Astrocyte (in vitro differentiated cells and primary cell): Measurements from ENCODE around the gene CENPS. TPM values are rescaled to one million over a fixed set of nuclear protein-coding genes. Genes with fewer than 3 reads are reported as not detected.
A peak's percentile ranks its signal among the peaks of the same experiment; 100 is the strongest.

Source experiments
- DNase-seq: peaks from one replicate; pipeline ENCODE4 v3.0.0-alpha.2; 2010; ENCODE audit warnings: low read depth
- FAIRE-seq: peaks from 2 replicates; lab custom pipeline; 2011; peaks lifted over from hg19 to GRCh38; lab: Jason Lieb, UNC
- H2AFZ ChIP-seq: 2 replicates; pipeline ENCODE4 v1.6.0; 2012; ENCODE audit warnings: low read depth, low read length, inconsistent platforms
- H3K27ac ChIP-seq: 2 replicates; pipeline ENCODE4 v1.5.1; 2011; ENCODE audit warnings: low read depth, low read length, inconsistent platforms
- H3K27me3 ChIP-seq: 2 replicates; pipeline ENCODE4 v1.6.0; 2011; ENCODE audit warnings: low read length, inconsistent platforms; ENCODE audit not compliant: insufficient read depth
- H3K36me3 ChIP-seq: 2 replicates; pipeline ENCODE4 v1.5.1; 2011; ENCODE audit warnings: low read length, inconsistent platforms; ENCODE audit not compliant: insufficient read depth
- H3K4me1 ChIP-seq: 2 replicates; pipeline ENCODE4 v1.5.1; 2011; ENCODE audit warnings: low read length, inconsistent platforms; ENCODE audit not compliant: insufficient read depth
- H3K4me2 ChIP-seq: 2 replicates; pipeline ENCODE4 v1.6.0; 2012; ENCODE audit warnings: low read length, inconsistent platforms
- H3K4me3 ChIP-seq: 2 replicates; pipeline ENCODE4 v1.5.1; 2011; ENCODE audit warnings: low read depth, mild to moderate bottlenecking, low read length, inconsistent platforms; ENCODE audit not compliant: insufficient read depth
- H3K79me2 ChIP-seq: 2 replicates; pipeline ENCODE4 v1.6.0; 2012; ENCODE audit warnings: mild to moderate bottlenecking, low read length, inconsistent platforms; ENCODE audit not compliant: insufficient read depth
- H3K9ac ChIP-seq: 2 replicates; pipeline ENCODE4 v1.6.0; 2012; ENCODE audit warnings: mild to moderate bottlenecking, low read length, inconsistent platforms
- H3K9me3 ChIP-seq: 2 replicates; pipeline ENCODE4 v1.5.1; 2012; ENCODE audit warnings: low read depth, mild to moderate bottlenecking, low read length, inconsistent platforms; ENCODE audit not compliant: insufficient read depth
- H4K20me1 ChIP-seq: 2 replicates; pipeline ENCODE4 v1.6.0; 2012; ENCODE audit warnings: low read length, inconsistent platforms; ENCODE audit not compliant: insufficient read depth
- H3K27ac Mint-ChIP-seq: one replicate; pipeline ENCODE4 v1.8.0; 2021; ENCODE audit warnings: mild to moderate bottlenecking, mixed read lengths; ENCODE audit not compliant: unreplicated experiment
- H3K27me3 Mint-ChIP-seq: one replicate; pipeline ENCODE4 v1.8.0; 2021; ENCODE audit warnings: low read depth, mixed read lengths; ENCODE audit not compliant: unreplicated experiment
- H3K36me3 Mint-ChIP-seq: one replicate; pipeline ENCODE4 v1.8.0; 2021; ENCODE audit warnings: low read depth, mixed read lengths; ENCODE audit not compliant: unreplicated experiment
- H3K4me1 Mint-ChIP-seq: one replicate; pipeline ENCODE4 v1.8.0; 2021; ENCODE audit warnings: low read depth, mixed read lengths; ENCODE audit not compliant: unreplicated experiment
- H3K4me3 Mint-ChIP-seq: one replicate; pipeline ENCODE4 v1.8.0; 2021; ENCODE audit warnings: mild to moderate bottlenecking, moderate library complexity, mixed read lengths; ENCODE audit not compliant: unreplicated experiment
- H3K9me3 Mint-ChIP-seq: one replicate; pipeline ENCODE4 v1.8.0; 2021; ENCODE audit warnings: mild to moderate bottlenecking, mixed read lengths; ENCODE audit not compliant: unreplicated experiment
- EZH2 ChIP-seq: IDR thresholded peaks from 2 replicates; pipeline ENCODE4 v1.6.1; 2012; ENCODE audit warnings: mild to moderate bottlenecking, low read length, inconsistent platforms; ENCODE audit not compliant: insufficient read depth
- total RNA-seq: library from RNA; stranded (reverse); gene quantifications from 2 replicates; pipeline ENCODE4 v1.2.1, GENCODE V29; 2021
- TF ChIP-seq, protein P1 (sequence below): IDR thresholded peaks from 2 replicates; pipeline ENCODE4 v1.5.1; 2011; ENCODE audit warnings: low read depth, mild to moderate bottlenecking, inconsistent platforms, low read length, moderate library complexity; ENCODE audit not compliant: insufficient read depth

CENPS gene
- total RNA-seq, 1 donor from 2014 or later: 9.0 TPM

DNA sequence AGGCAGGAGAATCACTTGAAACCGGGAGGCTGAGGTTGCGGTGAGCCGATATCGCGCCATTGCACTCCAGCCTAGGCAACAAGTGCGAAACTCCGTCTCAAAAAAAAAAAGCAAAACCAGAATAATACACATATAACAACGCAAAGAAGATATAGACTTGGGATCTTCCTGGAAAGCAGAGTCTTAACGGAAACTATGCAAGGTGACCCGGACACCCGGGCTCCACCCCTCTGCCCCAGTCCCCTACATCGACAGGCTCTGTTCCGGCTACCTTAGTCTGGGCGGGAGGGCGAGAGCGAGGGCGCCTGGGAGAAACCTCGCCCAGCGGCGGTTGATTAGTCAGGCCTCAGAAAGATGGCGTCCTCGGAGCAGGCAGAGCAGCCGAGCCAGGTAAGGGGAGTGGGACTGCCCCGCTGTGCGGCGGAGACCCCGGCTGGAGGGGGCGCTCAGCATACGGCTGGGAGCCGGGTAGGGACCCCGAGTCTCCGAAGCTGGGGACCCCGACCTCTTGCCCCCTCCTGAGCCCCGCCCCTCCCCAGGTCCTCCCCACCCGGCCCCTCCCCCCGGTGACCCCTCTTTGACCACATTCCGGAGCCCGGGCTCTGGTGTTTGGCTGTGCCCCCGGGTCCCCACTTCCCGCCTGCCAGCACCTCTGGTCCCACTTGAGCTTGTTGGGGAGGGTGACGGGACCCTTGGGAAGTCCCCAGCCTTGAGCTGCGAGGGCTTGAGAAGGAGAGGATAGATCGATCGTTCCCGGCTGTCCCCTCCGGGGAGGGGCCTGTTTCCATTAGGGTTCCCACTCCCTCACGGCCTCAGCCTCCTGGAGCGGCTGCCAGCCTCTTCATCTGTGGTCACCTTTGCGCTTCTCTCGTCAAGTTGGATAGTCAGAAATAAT lies 44.6 kb downstream of the CENPS start, which contains the start of gene PEX14:
TSS of gene PEX14 (plus strand) at position 338 of the 895 bp plus-strand sequence. CDS start at position 355, 17 bp downstream.
- DNase-seq (peak; percentile 75), FAIRE-seq (no peak)
- Histone ChIP-seq H4K20me1 (peaks cover 14% of the 10 kb centered on the region), H3K27ac (peak within 1 kb of the TSS; percentile 70), H3K27me3 (no peaks in the 10 kb centered on the region), H3K4me2 (peak within 1 kb of the TSS; percentile 99), H3K9me3 (no peaks in the 10 kb centered on the region), H3K36me3 (no peaks in the 10 kb centered on the region), H3K4me1 (peaks cover 9% of the 10 kb centered on the region), H3K9ac (peak within 1 kb of the TSS; percentile 93), H2AFZ (peak within 1 kb of the TSS; percentile 90), H3K79me2 (peaks cover 58% of the 10 kb centered on the region), H3K4me3 (peak within 1 kb of the TSS; percentile 92)
- peak within 1 kb of the TSS; percentile 95 for H3K27ac Mint-ChIP-seq
- peak within 1 kb of the TSS; percentile 97 for H3K4me3 Mint-ChIP-seq
- no peaks in the 10 kb centered on the region for H3K9me3 Mint-ChIP-seq
- no peaks in the 10 kb centered on the region for H3K27me3 Mint-ChIP-seq
- no peaks in the 10 kb centered on the region for H3K36me3 Mint-ChIP-seq
- peaks cover 8% of the 10 kb centered on the region for H3K4me1 Mint-ChIP-seq
- TF ChIP-seq, protein P1, sequence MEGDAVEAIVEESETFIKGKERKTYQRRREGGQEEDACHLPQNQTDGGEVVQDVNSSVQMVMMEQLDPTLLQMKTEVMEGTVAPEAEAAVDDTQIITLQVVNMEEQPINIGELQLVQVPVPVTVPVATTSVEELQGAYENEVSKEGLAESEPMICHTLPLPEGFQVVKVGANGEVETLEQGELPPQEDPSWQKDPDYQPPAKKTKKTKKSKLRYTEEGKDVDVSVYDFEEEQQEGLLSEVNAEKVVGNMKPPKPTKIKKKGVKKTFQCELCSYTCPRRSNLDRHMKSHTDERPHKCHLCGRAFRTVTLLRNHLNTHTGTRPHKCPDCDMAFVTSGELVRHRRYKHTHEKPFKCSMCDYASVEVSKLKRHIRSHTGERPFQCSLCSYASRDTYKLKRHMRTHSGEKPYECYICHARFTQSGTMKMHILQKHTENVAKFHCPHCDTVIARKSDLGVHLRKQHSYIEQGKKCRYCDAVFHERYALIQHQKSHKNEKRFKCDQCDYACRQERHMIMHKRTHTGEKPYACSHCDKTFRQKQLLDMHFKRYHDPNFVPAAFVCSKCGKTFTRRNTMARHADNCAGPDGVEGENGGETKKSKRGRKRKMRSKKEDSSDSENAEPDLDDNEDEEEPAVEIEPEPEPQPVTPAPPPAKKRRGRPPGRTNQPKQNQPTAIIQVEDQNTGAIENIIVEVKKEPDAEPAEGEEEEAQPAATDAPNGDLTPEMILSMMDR: no peak
- no peak for TF ChIP-seq EZH2

DNA sequence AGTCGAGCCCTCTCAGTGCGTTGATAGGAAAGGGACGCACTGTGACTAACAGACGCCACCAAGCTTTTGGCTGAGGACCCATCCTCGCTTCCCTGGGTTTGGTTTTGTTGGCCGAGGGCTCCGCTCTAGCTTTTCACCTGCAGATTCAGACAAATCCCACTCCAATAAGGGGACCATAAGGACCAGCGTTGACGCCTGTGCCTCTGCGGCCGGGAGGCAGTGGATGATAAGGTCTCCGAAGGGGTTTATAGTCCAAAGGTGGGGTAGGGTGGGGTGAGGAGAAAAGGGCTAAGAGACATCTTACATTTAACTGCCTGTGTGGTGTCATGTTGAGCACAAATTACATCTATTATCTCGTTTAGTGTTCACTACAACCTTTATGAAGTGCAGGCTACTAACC lies 45.3 kb downstream of the CENPS start:
- peaks cover 8% of the 10 kb centered on the region for H3K4me1 Mint-ChIP-seq
- H3K9me3 Mint-ChIP-seq: no peaks in the 10 kb centered on the region
- no peaks in the 10 kb centered on the region for H3K27me3 ChIP-seq
- peak overlapping the region; percentile 92 for H3K4me3 ChIP-seq
- H2AFZ ChIP-seq: peak overlapping the region; percentile 90
- TF ChIP-seq, protein P1: no peak
- TF ChIP-seq EZH2: no peak
- no peak for DNase-seq
- peaks cover 16% of the 10 kb centered on the region for H4K20me1 ChIP-seq
- H3K36me3 Mint-ChIP-seq: no peaks in the 10 kb centered on the region
- H3K4me3 Mint-ChIP-seq: peak overlapping the region; percentile 97
- H3K27me3 Mint-ChIP-seq: no peaks in the 10 kb centered on the region
- H3K27ac Mint-ChIP-seq: peak overlapping the region; percentile 95
- peak overlapping the region; percentile 93 for H3K9ac ChIP-seq
- no peaks in the 10 kb centered on the region for H3K9me3 ChIP-seq
- FAIRE-seq: no peak
- H3K79me2 ChIP-seq: peaks cover 62% of the 10 kb centered on the region
- peaks cover 9% of the 10 kb centered on the region for H3K4me1 ChIP-seq
- H3K27ac ChIP-seq: peak overlapping the region; percentile 70
- no peaks in the 10 kb centered on the region for H3K36me3 ChIP-seq
- peak overlapping the region; percentile 99 for H3K4me2 ChIP-seq

DNA sequence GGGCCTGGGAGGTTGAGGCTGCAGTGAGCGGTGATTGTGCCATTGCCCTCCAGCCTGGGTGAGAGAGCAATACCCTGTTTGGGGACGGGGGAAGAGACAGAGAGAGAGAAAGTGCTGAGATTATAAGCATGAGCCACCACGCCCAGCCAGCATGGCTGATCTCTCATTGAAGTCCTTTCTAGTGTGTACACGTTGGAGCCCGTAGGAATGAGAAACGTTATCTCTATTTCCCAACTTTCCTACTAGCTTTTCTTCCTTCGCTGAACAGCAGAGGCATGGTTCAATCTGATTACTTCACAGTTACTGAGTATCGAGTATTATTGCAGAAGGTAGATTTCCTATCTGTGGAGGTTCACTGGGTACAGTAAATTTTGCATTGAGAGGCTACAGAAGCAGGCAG lies 49.1 kb downstream of the CENPS start:
- no peaks in the 10 kb centered on the region for H3K27me3 Mint-ChIP-seq
- peaks cover 8% of the 10 kb centered on the region for H3K4me1 Mint-ChIP-seq
- peaks cover 1% of the 10 kb centered on the region for H3K36me3 Mint-ChIP-seq
- no peak for FAIRE-seq
- Histone ChIP-seq H3K27me3 (no peaks in the 10 kb centered on the region), H3K9ac (no peak overlapping the region), H3K27ac (no peak overlapping the region), H3K4me1 (peaks cover 6% of the 10 kb centered on the region), H3K4me2 (no peak overlapping the region), H3K4me3 (no peak overlapping the region), H2AFZ (no peak overlapping the region), H3K36me3 (no peaks in the 10 kb centered on the region), H3K9me3 (no peaks in the 10 kb centered on the region), H4K20me1 (peaks cover 37% of the 10 kb centered on the region), H3K79me2 (peaks cover 86% of the 10 kb centered on the region)
- TF ChIP-seq EZH2: no peak
- TF ChIP-seq, protein P1: no peak
- no peak overlapping the region for H3K27ac Mint-ChIP-seq
- no peak for DNase-seq
- no peaks in the 10 kb centered on the region for H3K9me3 Mint-ChIP-seq
- no peak overlapping the region for H3K4me3 Mint-ChIP-seq
